ENCODE data around the gene ITPRIPL2. TPM values are rescaled to one million over a fixed set of nuclear protein-coding genes. Genes with fewer than 3 reads are reported as not detected.

Gene ITPRIPL2
- 32.8 and 37.8 TPM in 2 replicates for total RNA-seq (2014; rRNA removed; shearing (Covaris generic))

GRCh38 chr16:19113577-19114358 is at the start of gene ITPRIPL2:
TSS of gene ITPRIPL2 (plus strand) at chr16:19113964. CDS start at chr16:19114462, 498 bp downstream.

GRCh38 chr16:19067349-19068236 is 46.2 kb upstream of the ITPRIPL2 start, which contains the start of gene COQ7:
TSS of gene COQ7 (plus strand) at chr16:19067614. CDS start at chr16:19067665, 51 bp downstream.

GRCh38 chr16:19167710-19168370 is 54.1 kb downstream of the ITPRIPL2 start, which contains the start of gene SYT17:
TSS of gene SYT17 (plus strand) at chr16:19168240. CDS start at chr16:19168647, 407 bp downstream.

Other genes starting within 250 kb of the ITPRIPL2 start
- 31.7 and 36.6 TPM in 2 replicates for gene SMG1, start 187.6 kb upstream of the ITPRIPL2 start, total RNA-seq (2014; rRNA removed; shearing (Covaris generic))
- 3.9 and 4.2 TPM in 2 replicates for gene TMC7, start 130.0 kb upstream of the ITPRIPL2 start, total RNA-seq (2014; rRNA removed; shearing (Covaris generic))
- 56.3 and 58.5 TPM in 2 replicates for gene COQ7, start 46.4 kb upstream of the ITPRIPL2 start, total RNA-seq (2014; rRNA removed; shearing (Covaris generic))
- 0.82 and 2.8 TPM in 2 replicates for gene SYT17, start 54.3 kb downstream of the ITPRIPL2 start, total RNA-seq (2014; rRNA removed; shearing (Covaris generic))
- not detected in 2 replicates for gene CLEC19A, start 171.8 kb downstream of the ITPRIPL2 start, total RNA-seq (2014; rRNA removed; shearing (Covaris generic))

Measured in A375 (cell line).